H1 (cell line): ENCODE data around the gene NDUFA5. TPM values are rescaled to one million over a fixed set of nuclear protein-coding genes. Genes with fewer than 3 reads are reported as not detected.

Source experiments
- CHD7 ChIP-seq: fragments of 300-600 bp; sonication (generic); IDR thresholded peaks from 2 replicates; pipeline ENCODE4 v1.7.1; 2012; ENCODE audit warnings: low read length, moderate library complexity, mild to moderate bottlenecking, inconsistent platforms; ENCODE audit not compliant: insufficient replicate concordance
- GABPA ChIP-seq: IDR thresholded peaks from 2 replicates; pipeline ENCODE4 v1.6.1; 2011; ENCODE audit warnings: mild to moderate bottlenecking, low read length, moderate library complexity, borderline replicate concordance; ENCODE audit not compliant: insufficient read depth
- HDAC2 ChIP-seq, 2 experiments: fragments of 300-600 bp in 1 of 2; sonication (generic) in 1 of 2; IDR thresholded peaks; 2 replicates each; pipeline ENCODE4 v1.6.1; 2011 to 2012; ENCODE audit warnings: low read depth in 2 of 2, low read length in 2 of 2, mild to moderate bottlenecking in 2 of 2, moderate library complexity in 2 of 2, borderline replicate concordance in 1 of 2, inconsistent platforms in 1 of 2
- KDM4A ChIP-seq: IDR thresholded peaks from one replicate; pipeline ENCODE4 v1.7.1; 2012; ENCODE audit warnings: low read depth, mild to moderate bottlenecking, moderate library complexity, low read length, inconsistent platforms; ENCODE audit not compliant: severe bottlenecking
- POU5F1 ChIP-seq: IDR thresholded peaks from 2 replicates; pipeline ENCODE4 v1.6.1; 2011; ENCODE audit warnings: low read depth, mild to moderate bottlenecking, low read length, moderate library complexity
- SAP30 ChIP-seq: fragments of 300-600 bp; sonication (generic); IDR thresholded peaks from 2 replicates; pipeline ENCODE4 v1.7.1; 2012; ENCODE audit warnings: low read length, moderate library complexity, mild to moderate bottlenecking, inconsistent platforms; ENCODE audit not compliant: insufficient read depth, insufficient replicate concordance
- SP2 ChIP-seq: IDR thresholded peaks from 2 replicates; pipeline ENCODE4 v1.6.1; 2012; ENCODE audit warnings: mild to moderate bottlenecking, low read length, inconsistent platforms
- SUZ12 ChIP-seq: fragments of 200-600 bp; sonication (generic); IDR thresholded peaks from 2 replicates; pipeline ENCODE4 v1.6.1; 2012; ENCODE audit warnings: mild to moderate bottlenecking, inconsistent platforms, low read length, moderate library complexity, mixed read lengths
- TBP ChIP-seq: IDR thresholded peaks from 2 replicates; pipeline ENCODE4 v1.6.1; 2011; ENCODE audit warnings: low read depth, low read length, improper control_type of control experiment
- YY1 ChIP-seq: IDR thresholded peaks from 2 replicates; pipeline ENCODE4 v1.6.1; 2011; ENCODE audit warnings: low read depth, mild to moderate bottlenecking, low read length
- polyA plus RNA-seq, 7 experiments: library from polyadenylated mRNA; depleted of rRNA in 3 of 7; stranded (reverse) in 5 of 7; unstranded in 2 of 7; fragments of >200 nt in 5 of 7; fragments of 200-250 nt in 2 of 7; gene quantifications; 1 replicate in 5 of 7; 2 replicates in 1 of 7; 4 replicates in 1 of 7; pipeline versions ENCODE4 v1.2.1 to v1.2.3, GENCODE V29; 2011 to 2013; ENCODE audit warnings: missing spikeins in 2 of 7, mixed read lengths in 2 of 7
- total RNA-seq: library from RNA; stranded (reverse); fragmentation: NEBNext Ultra II Directional; extraction: Animal tissue kit (Norgen Biotek cat#: 25700); gene quantifications from 2 replicates; pipeline ENCODE4 v1.2.1, GENCODE V29; 2021
- TF ChIP-seq, protein P1 (sequence below): IDR thresholded peaks from 2 replicates; pipeline ENCODE4 v1.6.1; 2012; ENCODE audit warnings: inconsistent platforms

Gene NDUFA5
- total and polyA plus RNA-seq, 2 of the 8 experiments (the other 6 are each of a cell fraction or from before 2014, with no cell fraction given) = 7.6 to 76.3 TPM

GRCh38 chr7:123583821-123584220 lies 26.2 kb upstream of the NDUFA5 start (continued):
- TF ChIP-seq CHD7 (no peak), SP2 (no peak), POU5F1 (no peak), SAP30 (no peak), HDAC2 (IDR thresholded peaks at IDR 0.05; ENCODE audit: borderline replicate concordance in 1 of 2, low read depth in 2 of 2, low read length in 2 of 2) (no peak), KDM4A (no peak), YY1 (no peak), TBP (no peak), GABPA (no peak), SUZ12 (no peak)
- TF ChIP-seq, protein P1, sequence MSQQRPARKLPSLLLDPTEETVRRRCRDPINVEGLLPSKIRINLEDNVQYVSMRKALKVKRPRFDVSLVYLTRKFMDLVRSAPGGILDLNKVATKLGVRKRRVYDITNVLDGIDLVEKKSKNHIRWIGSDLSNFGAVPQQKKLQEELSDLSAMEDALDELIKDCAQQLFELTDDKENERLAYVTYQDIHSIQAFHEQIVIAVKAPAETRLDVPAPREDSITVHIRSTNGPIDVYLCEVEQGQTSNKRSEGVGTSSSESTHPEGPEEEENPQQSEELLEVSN = no peak
